Glomerular endothelial cell (primary cell): ENCODE measurements around the gene LAMA3. TPM values are rescaled to one million over a fixed set of nuclear protein-coding genes. Genes with fewer than 3 reads are reported as not detected.

Source experiments
- DNase-seq: peaks from one replicate; pipeline ENCODE4 v3.0.0-alpha.2; 2011; ENCODE audit warnings: low read depth, low spot score; ENCODE audit errors: extremely low read depth
- total RNA-seq: library from RNA; depleted of rRNA; stranded (reverse); fragments of >200 nt; gene quantifications from 2 replicates; pipeline ENCODE4 v1.2.3, GENCODE V29; 2015

LAMA3 gene
- total RNA-seq, 1 donor from 2014 or later: 1.9 TPM

DNA sequence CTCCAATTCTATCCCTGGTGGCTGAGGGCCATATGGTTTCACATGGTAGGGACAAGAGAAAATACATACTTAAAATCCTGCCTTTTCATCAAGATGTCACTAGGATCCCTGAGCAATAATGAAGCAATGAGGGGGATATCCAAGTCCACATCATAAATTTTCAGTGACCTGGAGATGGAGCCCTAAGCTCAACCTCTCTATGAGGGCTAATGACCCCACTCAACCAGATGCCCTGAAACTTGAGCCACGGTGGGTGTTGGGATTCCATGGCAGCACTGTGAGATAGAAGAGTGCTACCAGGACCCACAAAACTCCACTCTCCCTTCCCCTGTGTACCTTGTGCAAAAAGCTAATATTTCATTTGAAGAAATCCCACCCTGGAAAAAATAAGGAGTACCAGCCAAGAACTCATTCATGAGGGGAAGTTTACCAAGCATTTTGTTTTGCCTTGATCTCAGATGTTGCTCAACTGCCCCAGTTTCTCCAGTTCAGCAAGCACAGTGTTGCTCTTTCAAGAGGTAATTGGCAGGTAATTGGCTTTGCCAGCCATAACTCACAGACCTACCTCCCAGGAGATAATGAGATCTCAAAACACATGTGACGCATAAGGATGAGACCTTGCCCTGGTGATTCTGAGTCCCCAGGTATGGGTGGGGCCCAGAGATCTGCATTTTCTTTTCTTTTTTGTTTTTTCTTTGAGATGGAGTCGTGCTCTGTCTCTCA lies 274.4 kb downstream of the LAMA3 start:
- DNase-seq: no peak

DNA sequence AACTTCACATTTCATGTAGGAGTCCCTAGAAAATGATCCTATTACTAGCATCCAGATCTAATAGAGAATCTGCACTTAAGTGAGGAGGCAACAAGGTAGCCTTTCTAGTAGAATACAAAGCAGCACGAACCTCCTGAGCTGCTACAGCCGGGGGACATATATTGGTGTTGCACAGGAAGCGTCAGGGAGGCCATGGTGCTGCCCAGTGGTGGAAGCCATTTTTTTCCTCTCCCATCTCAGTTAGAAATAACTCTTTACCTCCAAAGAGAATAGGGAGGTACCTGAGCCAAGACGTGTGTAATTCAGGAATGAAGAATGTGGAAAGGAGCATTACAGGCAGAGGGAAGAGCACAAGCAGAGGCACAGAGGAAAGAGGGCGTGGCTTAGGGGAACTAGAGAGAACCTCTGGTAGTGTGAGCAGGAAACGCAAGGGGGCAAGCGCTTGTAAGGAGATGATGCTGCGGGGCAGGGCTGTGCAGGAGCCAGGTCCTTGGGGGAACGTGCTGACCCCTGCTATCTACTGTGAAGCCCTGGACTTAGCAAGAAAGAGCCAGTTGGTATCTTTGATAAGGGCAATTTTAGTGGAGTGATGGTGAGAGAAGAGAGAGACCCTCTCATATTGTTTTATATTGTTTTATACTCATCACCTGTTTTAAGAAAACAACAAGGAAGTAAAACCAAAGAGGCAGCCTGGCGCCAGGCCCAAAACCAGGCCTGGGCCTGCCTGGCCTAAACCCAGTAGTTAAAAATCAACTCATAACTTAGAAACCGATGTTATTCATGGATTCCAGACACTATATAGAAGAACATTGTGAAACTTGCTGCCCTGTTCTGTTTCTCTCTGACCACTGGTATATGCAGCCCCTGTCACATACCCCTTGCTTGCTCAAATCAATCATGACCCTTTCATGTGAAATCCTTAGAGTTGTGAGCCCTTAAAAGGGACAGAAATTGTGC lies 275.3 kb downstream of the LAMA3 start:
- no peak for DNase-seq

DNA sequence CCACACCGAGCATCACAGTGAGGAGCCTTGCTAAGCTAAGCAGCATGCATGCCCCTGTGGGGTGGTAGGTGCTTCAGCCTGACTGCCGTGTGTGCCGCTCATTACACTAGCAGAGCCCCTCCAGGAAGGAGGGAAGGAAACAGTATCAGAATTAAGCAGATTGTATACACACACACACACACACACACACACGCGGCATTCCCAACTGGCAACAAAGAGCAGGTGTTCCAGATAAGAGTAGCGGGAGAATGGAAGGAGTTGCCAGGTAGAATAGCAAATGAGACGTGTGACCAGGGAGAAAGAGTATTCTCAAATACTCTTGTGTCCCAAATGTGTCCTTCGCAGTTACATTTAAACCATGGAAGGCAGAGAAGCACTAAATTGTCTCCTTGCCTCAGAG lies 277.7 kb downstream of the LAMA3 start:
- no peak for DNase-seq

- DNase-seq: no peak
Measured at GRCh38 chr18:23967321-23968089, 278.3 kb downstream of the LAMA3 start.

- DNase-seq: no peak
Measured at GRCh38 chr18:23968638-23969604, 279.7 kb downstream of the LAMA3 start.

DNA sequence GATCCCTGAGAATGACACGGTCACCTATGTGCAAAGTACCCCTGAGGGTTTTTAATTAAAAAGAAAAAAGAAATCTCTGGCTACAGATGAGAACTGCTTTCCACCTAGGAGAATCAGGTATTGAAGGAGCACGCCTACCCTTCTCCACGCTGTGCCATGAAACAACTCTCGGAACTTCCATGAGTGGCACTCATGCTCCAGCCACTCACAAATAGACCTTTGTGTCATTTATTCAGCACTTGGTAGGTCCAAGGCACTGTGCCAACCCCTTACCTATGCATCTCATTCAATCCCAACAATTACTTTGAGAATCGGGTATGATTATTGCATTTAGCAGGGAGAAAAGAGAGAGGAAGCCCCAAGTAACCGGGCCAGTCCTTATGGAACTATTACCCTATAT lies 280.4 kb downstream of the LAMA3 start:
- DNase-seq: no peak

DNA sequence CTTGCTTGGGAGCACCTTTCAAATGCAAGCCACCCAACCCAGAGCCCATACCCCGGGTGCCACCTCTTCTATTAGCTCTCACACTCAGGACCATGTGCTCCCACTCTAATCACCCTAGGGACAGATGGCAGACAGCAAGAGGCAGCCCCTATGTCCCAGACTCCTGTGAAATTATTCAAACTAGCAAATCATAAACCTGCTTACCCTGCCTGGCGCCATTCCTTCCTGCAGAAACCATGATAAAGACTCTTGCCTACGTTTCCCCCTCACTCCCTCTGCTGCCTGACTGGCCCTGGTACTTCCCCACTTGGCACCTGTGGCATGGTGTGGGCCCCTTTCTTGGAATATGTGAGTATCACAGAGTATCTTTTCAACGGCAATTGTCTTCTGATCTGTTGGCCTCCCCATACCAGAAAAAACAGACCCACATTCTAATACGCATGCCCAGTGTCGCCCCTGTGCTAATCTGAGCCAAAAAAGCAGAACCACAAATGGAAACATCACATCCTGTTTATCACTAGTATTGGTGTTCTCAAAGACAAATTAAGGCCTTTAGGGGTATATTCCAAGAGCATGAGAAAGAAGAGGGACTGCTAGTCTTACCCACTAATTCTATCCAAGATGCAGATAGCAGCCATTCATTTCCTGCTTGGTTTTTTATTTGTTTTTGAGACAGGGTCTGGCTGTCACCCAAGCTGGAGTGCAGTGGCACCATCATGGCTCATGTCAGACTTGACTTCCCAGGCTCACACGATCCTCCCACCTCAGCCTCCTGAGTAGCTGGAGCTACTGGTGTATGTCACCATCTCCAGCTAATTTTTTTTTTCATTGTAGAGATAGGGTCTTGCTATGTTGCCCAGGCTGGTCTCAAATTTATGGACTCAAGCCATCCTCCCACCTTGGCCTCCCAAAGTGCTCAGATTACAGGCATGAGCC lies 281.2 kb downstream of the LAMA3 start:
- no peak for DNase-seq

GRCh38 chr18:23971097-23971440 lies 281.8 kb downstream of the LAMA3 start:
- no peak for DNase-seq

DNA sequence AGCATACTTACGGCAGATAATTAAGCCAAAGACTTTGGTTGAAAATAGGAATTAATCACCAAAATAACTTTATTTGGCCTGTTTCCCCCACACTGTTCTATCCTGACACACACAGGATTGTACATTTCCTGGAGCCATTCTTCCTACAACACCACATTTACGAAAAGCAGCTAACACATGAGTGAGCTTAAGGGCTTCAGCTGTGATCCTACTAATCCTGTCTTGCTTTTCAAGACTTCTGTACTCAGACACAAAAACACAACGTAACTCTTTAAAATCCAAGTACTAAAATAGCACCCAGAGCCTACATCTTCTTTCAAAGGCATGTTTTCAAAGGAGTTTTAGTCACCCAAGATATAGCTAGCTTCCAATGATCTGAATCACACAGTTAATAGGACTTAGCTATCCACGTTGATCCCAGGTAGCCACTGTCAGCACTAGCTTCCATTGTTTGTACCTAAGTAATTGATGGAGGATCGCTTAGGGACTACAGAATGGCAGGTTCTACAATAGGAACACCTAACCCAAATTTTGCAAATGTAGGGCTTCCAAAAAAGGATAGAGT lies 282.5 kb downstream of the LAMA3 start:
- DNase-seq: no peak

GRCh38 chr18:23972453-23972852 lies 283.2 kb downstream of the LAMA3 start:
- no peak for DNase-seq

GRCh38 chr18:23977103-23977502 lies 287.9 kb downstream of the LAMA3 start:
- no peak for DNase-seq

DNA sequence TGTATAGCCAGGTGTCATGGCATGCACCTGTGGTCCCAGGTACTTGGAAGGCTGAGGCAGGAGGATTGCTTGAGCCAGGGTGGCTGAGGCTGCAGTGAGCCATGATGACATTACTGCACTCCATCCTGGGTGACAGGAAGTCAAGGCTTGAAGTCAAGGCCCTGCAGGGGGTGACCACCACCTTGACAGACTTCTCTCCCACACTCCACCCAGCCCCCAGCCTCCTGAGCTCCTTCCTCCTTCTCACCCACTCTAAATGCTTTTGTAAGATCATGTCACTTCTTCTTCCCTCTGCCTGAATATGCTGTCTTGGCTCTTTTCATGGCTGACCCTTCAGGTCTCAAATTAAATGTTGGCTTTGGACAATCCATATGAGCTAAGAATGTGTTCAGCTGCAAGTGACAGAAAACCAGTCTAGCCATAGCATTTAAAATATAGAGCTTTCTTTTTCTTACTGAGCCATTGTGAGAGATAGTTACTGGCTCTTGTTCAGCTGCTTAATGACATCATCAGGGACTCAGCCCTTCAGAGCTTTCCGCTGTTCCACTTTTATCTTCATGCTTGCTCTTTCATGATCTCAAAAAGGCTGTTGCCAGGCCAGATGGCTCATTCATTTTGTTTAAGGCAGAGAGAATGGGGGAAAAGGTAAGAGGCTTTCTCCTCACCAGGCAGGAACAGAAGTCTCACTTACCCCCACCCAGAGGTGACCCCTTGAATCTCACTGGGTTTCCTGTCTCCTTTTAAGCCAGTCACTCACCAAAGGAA lies 288.6 kb downstream of the LAMA3 start:
- DNase-seq: no peak

DNA sequence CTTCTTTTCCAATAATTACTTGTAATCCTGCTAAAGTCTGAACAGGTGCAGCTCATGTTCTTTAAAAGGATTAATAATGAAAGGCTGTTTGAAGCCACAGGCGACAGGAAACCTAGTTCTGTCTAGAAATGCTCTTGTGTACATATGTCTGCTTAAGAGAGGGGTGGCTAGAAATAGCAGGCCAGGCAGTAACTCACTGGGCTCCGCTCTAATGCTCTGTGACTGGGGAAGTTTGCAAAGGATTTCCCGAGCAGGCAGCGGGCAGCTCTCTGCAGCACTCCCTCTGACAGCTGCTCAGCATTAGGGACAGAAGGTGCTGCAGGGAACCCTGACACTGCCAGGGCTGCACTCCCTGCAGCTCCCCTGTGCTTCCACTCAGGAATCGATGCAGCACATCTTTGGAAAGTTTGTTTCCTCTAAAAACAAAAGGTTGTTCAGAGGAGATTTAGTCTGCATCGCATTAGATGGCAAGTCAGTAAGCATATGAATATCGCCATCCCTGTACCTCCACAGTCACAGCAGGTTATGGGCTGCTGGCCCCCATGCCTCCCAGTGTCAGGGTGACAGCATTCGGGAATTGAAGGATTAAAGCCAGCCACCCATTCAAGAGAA lies 292.2 kb downstream of the LAMA3 start:
- DNase-seq: no peak

GRCh38 chr18:23982155-23983079 lies 293.2 kb downstream of the LAMA3 start:
- no peak for DNase-seq

DNA sequence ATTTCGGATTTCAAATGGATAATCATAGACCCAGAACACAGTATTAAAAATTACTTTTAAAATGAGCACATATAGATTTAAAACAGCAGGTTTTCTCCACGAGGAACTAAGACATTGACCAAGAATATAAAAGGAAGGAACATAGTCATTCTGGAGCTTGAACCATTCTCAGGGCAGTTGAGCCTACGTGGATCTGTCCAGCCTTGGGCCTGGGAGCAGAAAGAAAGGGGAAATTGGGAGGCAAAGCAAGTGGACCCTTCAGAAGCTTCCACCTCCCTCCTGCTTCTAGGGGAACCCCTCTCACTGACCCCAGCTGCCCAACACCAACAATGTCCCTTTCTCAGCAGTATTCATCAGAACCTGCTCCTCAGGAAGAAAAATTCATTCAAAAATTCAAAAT lies 293.9 kb downstream of the LAMA3 start:
- no peak for DNase-seq

DNA sequence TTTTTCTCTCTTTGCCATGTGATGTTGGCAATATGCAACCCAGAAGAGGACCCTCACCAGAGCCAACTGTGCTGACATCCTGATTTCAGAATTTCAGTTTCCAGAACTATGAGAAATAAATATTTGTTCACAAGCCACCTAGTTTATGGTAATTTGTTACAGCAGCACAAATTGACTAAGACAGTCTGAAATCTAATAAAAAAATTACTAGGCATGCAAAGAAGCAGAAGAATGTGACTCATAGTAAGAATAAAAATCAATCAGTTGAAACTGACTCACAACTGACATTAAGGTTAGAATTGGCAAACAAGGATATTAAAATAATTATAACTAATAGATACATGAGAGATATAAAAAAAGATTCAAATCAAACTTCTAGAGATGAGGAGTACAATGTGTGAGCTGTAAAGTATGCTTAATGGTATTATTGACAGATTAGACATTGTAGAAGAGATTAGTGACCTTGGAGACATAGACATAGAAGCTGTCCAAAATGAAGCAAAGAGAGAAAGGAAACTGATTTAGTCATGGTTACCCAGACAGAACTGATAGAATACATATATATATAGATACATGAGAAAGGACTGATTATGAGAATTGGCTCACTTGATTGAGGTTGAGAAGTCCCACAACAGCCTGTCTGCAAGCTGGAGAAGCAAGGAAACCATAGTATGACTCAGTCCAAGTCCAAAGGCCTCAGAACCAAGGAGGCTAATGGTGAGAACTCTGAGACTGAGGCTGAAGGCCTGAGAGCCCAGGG lies 297.5 kb downstream of the LAMA3 start:
- no peak for DNase-seq
